Neural progenitor cell (in vitro differentiated cells): Measurements from ENCODE around the gene SLC46A1.

Experiments
- CTCF ChIP-seq: fragments of 200-600 bp; sonication (generic); IDR thresholded peaks from 2 replicates; pipeline ENCODE4 v1.5.1; 2017; ENCODE audit warnings: antibody characterized with exemption, mild to moderate bottlenecking
- EZH2 ChIP-seq: fragments of 200-600 bp; sonication (generic); IDR thresholded peaks from 2 replicates; pipeline ENCODE4 v1.6.1; 2017; ENCODE audit warnings: antibody characterized with exemption, mild to moderate bottlenecking, moderate library complexity
- EZH2phosphoT487 ChIP-seq: fragments of 200-600 bp; sonication (generic); IDR thresholded peaks from 2 replicates; pipeline ENCODE4 v1.6.1; 2017; ENCODE audit warnings: antibody characterized with exemption

GRCh38 chr17:28398280-28398981 lies 7.6 kb downstream of the SLC46A1 start:
- TF ChIP-seq CTCF (no peak), EZH2 (no peak), EZH2phosphoT487 (no peak)
